Measurements from ENCODE around the gene EID2B. TPM values are rescaled to one million over a fixed set of nuclear protein-coding genes. Genes with fewer than 3 reads are reported as not detected.

The EID2B gene
- total RNA-seq, 1 experiment from 2014 or later = 3.4 TPM

DNA sequence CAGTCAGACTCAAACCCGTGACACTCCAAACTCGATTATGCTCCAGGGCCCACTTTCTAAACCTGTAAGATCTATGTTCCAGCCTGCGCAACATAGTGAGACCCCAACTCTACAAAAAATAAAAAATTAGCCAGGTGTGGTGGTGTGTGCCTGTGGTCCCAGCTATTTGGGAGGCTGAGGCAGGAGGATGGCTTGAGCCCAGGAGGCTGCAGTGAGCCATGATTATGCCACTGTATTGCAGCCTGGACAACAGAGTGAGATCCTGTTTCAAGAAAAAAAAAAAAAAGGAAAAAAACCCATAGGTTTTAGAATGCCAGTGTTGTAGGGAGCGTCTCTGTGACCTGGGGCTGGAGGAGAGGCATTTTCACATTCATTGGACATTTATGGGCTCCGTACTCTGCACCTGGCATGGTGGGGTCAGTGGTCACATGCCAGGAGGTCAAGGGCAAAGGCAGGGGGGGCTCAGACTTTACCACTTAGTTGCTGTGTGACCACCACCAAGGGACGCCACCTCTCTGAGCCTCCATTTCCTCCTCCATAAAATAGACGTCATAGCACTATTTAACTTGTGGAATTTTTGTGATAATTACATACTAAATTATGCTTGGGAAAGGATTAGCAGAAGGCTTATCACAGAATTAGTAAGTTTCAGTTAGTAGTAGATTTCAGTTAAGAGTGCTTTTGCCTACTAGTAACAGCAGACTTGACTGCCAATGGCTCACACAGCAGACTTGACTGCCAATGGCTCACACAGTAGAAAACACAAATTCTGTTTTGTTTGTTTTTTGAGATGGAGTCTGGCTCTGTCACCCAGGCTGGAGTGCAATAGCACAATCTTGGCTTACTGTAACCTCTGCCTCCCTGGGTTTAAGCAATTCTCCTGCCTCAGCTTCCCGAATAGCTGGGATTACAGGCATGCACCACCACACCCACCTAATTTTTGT lies 11.8 kb downstream of the EID2B start:
- TF ChIP-seq, protein P1, sequence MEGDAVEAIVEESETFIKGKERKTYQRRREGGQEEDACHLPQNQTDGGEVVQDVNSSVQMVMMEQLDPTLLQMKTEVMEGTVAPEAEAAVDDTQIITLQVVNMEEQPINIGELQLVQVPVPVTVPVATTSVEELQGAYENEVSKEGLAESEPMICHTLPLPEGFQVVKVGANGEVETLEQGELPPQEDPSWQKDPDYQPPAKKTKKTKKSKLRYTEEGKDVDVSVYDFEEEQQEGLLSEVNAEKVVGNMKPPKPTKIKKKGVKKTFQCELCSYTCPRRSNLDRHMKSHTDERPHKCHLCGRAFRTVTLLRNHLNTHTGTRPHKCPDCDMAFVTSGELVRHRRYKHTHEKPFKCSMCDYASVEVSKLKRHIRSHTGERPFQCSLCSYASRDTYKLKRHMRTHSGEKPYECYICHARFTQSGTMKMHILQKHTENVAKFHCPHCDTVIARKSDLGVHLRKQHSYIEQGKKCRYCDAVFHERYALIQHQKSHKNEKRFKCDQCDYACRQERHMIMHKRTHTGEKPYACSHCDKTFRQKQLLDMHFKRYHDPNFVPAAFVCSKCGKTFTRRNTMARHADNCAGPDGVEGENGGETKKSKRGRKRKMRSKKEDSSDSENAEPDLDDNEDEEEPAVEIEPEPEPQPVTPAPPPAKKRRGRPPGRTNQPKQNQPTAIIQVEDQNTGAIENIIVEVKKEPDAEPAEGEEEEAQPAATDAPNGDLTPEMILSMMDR (conservative IDR thresholded peaks at IDR 0.05; ENCODE audit: low read depth, low read length) = no peak
- TF ChIP-seq EZH2 (IDR thresholded peaks at IDR 0.05; ENCODE audit: borderline replicate concordance, low read depth, low read length, poor library complexity, severe bottlenecking) = no peak
- Histone ChIP-seq H3K27ac (ENCODE audit: low read depth, low read length, poor library complexity, severe bottlenecking) (no peak overlapping the region), H3K4me3 (ENCODE audit: low read depth, low read length, poor library complexity, severe bottlenecking) (no peak overlapping the region), H3K4me1 (ENCODE audit: insufficient read depth, low read length, poor library complexity, severe bottlenecking) (no peaks in the 10 kb centered on the region), H3K27me3 (replicated peaks; ENCODE audit: insufficient read depth, low read depth, low read length, poor library complexity) (peaks cover 7% of the 10 kb centered on the region), H3K9me3 (ENCODE audit: low read depth, low read length, poor library complexity, severe bottlenecking) (no peaks in the 10 kb centered on the region), H3K36me3 (ENCODE audit: insufficient read depth, low read length, poor library complexity, severe bottlenecking) (no peaks in the 10 kb centered on the region)
- POLR2A ChIA-PET (ENCODE audit: low non-redundant PET) = no interaction called here
- CTCF ChIA-PET = no interaction called here
- BruUV-seq (replicated peaks) = no TSS peak
- intact Hi-C loops (cut with micrococcal nuclease; ENCODE audit: unreplicated experiment) = no loop called here
- DNase-seq (ENCODE audit: low spot score) = no peak

DNA sequence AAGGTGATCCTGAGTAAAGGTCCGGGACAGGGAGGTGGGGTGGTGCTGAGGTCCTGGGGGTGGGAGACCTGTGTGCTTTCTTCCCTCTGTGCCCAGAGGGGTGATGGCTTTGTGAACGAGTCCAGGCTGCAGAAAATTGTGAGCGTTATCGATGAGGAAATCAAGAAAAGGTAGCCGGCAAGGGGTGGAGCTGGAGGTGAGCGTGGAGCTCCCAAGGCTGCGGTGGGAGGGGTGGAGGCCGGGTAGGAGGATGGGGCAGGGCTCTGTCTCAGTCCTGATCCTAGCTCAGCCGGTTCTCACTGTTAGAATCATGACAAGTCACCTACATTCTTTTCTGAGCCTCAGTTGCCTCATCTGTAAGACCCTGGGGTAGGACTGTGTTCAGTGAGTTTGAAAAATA lies 13.7 kb downstream of the EID2B start:
- BruUV-seq (replicated peaks) = no TSS peak
- H3K27ac ChIP-seq (ENCODE audit: low read depth, low read length, poor library complexity, severe bottlenecking) = no peak overlapping the region

DNA sequence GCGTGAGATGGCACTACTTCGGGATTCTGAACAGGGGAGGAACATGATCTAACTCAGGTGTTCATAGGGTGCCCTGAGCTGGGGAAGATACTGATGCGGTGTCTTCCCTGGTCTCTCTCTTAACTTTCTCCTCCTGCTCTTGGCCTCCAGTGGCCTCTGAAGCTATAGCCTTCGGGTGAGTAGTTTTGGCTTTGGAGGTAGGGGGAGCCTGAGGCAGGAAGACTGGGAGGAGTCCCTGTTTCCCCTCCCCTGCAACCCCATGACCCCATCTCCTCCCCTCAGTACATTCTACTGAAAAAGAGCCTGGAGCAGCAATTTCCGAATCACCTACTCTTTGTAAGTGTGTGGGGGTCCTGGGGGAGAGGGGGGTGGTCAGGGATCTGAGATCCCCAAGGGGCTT lies 14.2 kb downstream of the EID2B start:
- ChIA-PET CTCF (no interaction called here), POLR2A (ENCODE audit: low non-redundant PET) (interaction anchor here (0.6 kb wide), 1 partner anchor 9 kb away, joined by 5 read pairs; no protein-coding TSS in a partner anchor)
- Histone ChIP-seq H3K4me1 (ENCODE audit: insufficient read depth, low read length, poor library complexity, severe bottlenecking) (peaks cover 5% of the 10 kb centered on the region), H3K36me3 (ENCODE audit: insufficient read depth, low read length, poor library complexity, severe bottlenecking) (no peaks in the 10 kb centered on the region), H3K4me3 (ENCODE audit: low read depth, low read length, poor library complexity, severe bottlenecking) (no peak overlapping the region), H3K27ac (ENCODE audit: low read depth, low read length, poor library complexity, severe bottlenecking) (no peak overlapping the region), H3K27me3 (replicated peaks; ENCODE audit: insufficient read depth, low read depth, low read length, poor library complexity) (peaks cover 30% of the 10 kb centered on the region), H3K9me3 (ENCODE audit: low read depth, low read length, poor library complexity, severe bottlenecking) (no peaks in the 10 kb centered on the region)
- TF ChIP-seq, protein P1 (conservative IDR thresholded peaks at IDR 0.05; ENCODE audit: low read depth, low read length) = no peak
- TF ChIP-seq EZH2 (IDR thresholded peaks at IDR 0.05; ENCODE audit: borderline replicate concordance, low read depth, low read length, poor library complexity, severe bottlenecking) = no peak
- DNase-seq (ENCODE audit: low spot score) = no peak
- intact Hi-C loops (cut with micrococcal nuclease; ENCODE audit: unreplicated experiment) = no loop called here
- BruUV-seq (replicated peaks) = no TSS peak

More for the DNA sequence above, 13.7 kb downstream of the EID2B start:
- H3K4me3 ChIP-seq (ENCODE audit: low read depth, low read length, poor library complexity, severe bottlenecking) = no peak overlapping the region
- no peaks in the 10 kb centered on the region for H3K9me3 ChIP-seq (ENCODE audit: low read depth, low read length, poor library complexity, severe bottlenecking)
- ChIA-PET CTCF (no interaction called here), POLR2A (ENCODE audit: low non-redundant PET) (no interaction called here)
- DNase-seq (ENCODE audit: low spot score) = no peak
- H3K36me3 ChIP-seq (ENCODE audit: insufficient read depth, low read length, poor library complexity, severe bottlenecking) = no peaks in the 10 kb centered on the region
- H3K27me3 ChIP-seq (replicated peaks; ENCODE audit: insufficient read depth, low read depth, low read length, poor library complexity) = peaks cover 25% of the 10 kb centered on the region
- intact Hi-C loops (cut with micrococcal nuclease; ENCODE audit: unreplicated experiment) = no loop called here
- peaks cover 5% of the 10 kb centered on the region for H3K4me1 ChIP-seq (ENCODE audit: insufficient read depth, low read length, poor library complexity, severe bottlenecking)
- no peak for TF ChIP-seq EZH2 (IDR thresholded peaks at IDR 0.05; ENCODE audit: borderline replicate concordance, low read depth, low read length, poor library complexity, severe bottlenecking)
- TF ChIP-seq, protein P1 (conservative IDR thresholded peaks at IDR 0.05; ENCODE audit: low read depth, low read length) = no peak

Data from A673 (cell line).